C4-2B (cell line): ENCODE results near the gene PPP5C.
"Not testable (repeated sequence)": the region's sequence is repeated elsewhere in the genome, so short reads cannot be mapped to it uniquely, and the experiment has no call there.

ENCODE experiments used
- H3K27ac ChIP-seq: fragments of 450-650 bp; 2 replicates; pipeline ENCODE4 v1.5.1; 2017
- CTCF ChIP-seq: fragments of 450-650 bp; conservative IDR thresholded peaks from 2 replicates; pipeline ENCODE4 v1.5.1; 2017; ENCODE audit warnings: mild to moderate bottlenecking
- ZFX ChIP-seq: fragments of 450-650 bp; IDR thresholded peaks from 2 replicates; pipeline ENCODE4 v1.6.1; 2017

Gene PPP5C

GRCh38 chr19:46410205-46411087, 63.6 kb downstream of the PPP5C start:
- no peak overlapping the region for H3K27ac ChIP-seq

GRCh38 chr19:46411088-46411924, 64.4 kb downstream of the PPP5C start:
- no peak overlapping the region for H3K27ac ChIP-seq
- no peak for TF ChIP-seq ZFX
- TF ChIP-seq CTCF = no peak

More at GRCh38 chr19:46410205-46411087, 63.6 kb downstream of the PPP5C start:
- TF ChIP-seq ZFX = no peak
- TF ChIP-seq CTCF = no peak

GRCh38 chr19:46411925-46412649, 65.2 kb downstream of the PPP5C start:
- no peak overlapping the region for H3K27ac ChIP-seq
- TF ChIP-seq CTCF (no peak), ZFX (no peak)

- H3K27ac ChIP-seq = no peak overlapping the region
- TF ChIP-seq ZFX = no peak
- TF ChIP-seq CTCF = no peak
Observed at GRCh38 chr19:46412650-46413261, 65.9 kb downstream of the PPP5C start.

- no peak within 1 kb of the TSS for H3K27ac ChIP-seq
- TF ChIP-seq CTCF (no peak), ZFX (no peak)
Observed at GRCh38 chr19:46413262-46414031, 66.6 kb downstream of the PPP5C start, which contains the start of gene CCDC8. Gene CCDC8 (minus strand): TSS chr19:46413564. CDS start chr19:46412810, 754 bp downstream.

- H3K27ac ChIP-seq = not testable (repeated sequence)
Observed at GRCh38 chr19:46414899-46415298, 68.0 kb downstream of the PPP5C start.

- not testable (repeated sequence) for H3K27ac ChIP-seq
Observed at GRCh38 chr19:46415804-46416709, 69.2 kb downstream of the PPP5C start.
